Measurements from ENCODE around the gene ERLEC1.
"Not testable (repeated sequence)": the region's sequence is repeated elsewhere in the genome, so short reads cannot be mapped to it uniquely, and the experiment has no call there.

The ERLEC1 gene

DNA sequence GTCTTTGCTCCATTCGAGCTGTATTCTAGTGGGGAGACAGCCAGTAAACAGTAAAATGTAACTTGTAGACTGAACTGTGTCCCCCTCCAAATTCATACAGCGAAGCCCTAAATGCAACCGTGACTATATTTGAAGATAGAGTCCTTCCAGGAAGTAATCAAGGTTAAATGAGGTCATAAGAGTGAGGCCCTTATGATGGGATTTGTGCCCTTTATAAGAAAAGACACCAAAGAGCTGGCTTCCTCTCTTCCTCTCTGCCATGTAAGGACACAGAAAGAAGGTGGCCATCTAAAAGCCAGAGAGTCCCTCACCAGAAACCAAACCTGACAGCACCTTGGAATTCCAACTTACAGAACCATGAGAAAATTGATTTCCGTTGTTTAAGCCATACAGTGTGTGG lies 41.5 kb downstream of the ERLEC1 start:
- Histone ChIP-seq H3K27ac (ENCODE audit: low read length, poor library complexity, severe bottlenecking) (no peak overlapping the region), H3K14ac (ENCODE audit: low read length in 2 of 2) (no peak overlapping the region), H2BK12ac (ENCODE audit: low read length in 2 of 2) (no peak overlapping the region), H2AK5ac (ENCODE audit: low read length, severe bottlenecking) (no peak overlapping the region), H3K4me1 (ENCODE audit: control insufficient read depth, insufficient read depth, low read depth, low read length) (no peaks in the 10 kb centered on the region), H3K4me3 (ENCODE audit: insufficient read depth in 1 of 2, low read depth in 1 of 2, low read length in 2 of 2) (no peak overlapping the region), H3K36me3 (ENCODE audit: control insufficient read depth in 1 of 2, insufficient read depth in 2 of 2, low read depth in 1 of 2, low read length in 2 of 2) (peaks cover 0 to 4% of the 10 kb centered on the region in 2 experiments), H2BK5ac (ENCODE audit: low read depth, low read length, poor library complexity, severe bottlenecking) (no peak overlapping the region), H3K4me2 (ENCODE audit: low read length, poor library complexity, severe bottlenecking) (no peak overlapping the region), H3K18ac (ENCODE audit: low read depth in 1 of 2, low read length in 2 of 2) (no peak overlapping the region), H2BK15ac (ENCODE audit: low read depth, poor library complexity, severe bottlenecking) (no peak overlapping the region), H3K4ac (ENCODE audit: low read depth in 1 of 2, low read length in 2 of 2) (no peak overlapping the region), H3K9ac (ENCODE audit: low read length) (no peak overlapping the region), H4K8ac (ENCODE audit: low read length) (no peak overlapping the region), H4K91ac (ENCODE audit: low read length) (no peak overlapping the region), H3K9me3 (ENCODE audit: control insufficient read depth, low read length) (peaks cover 3% of the 10 kb centered on the region), H2AFZ (ENCODE audit: low read depth, low read length) (no peak overlapping the region), H3K27me3 (ENCODE audit: control insufficient read depth in 1 of 2, insufficient read depth in 1 of 2, low read length in 2 of 2) (no peaks in the 10 kb centered on the region), H3K23ac (ENCODE audit: low read length in 2 of 2) (no peak overlapping the region), H3K79me1 (replicated peaks; ENCODE audit: low read length, poor library complexity, severe bottlenecking) (no peaks in the 10 kb centered on the region), H2BK120ac (ENCODE audit: low read depth, low read length) (no peak overlapping the region)
- WGBS: 100% methylated on average over 2 of the region's 4 CpGs
- no peak for DNase-seq

DNA sequence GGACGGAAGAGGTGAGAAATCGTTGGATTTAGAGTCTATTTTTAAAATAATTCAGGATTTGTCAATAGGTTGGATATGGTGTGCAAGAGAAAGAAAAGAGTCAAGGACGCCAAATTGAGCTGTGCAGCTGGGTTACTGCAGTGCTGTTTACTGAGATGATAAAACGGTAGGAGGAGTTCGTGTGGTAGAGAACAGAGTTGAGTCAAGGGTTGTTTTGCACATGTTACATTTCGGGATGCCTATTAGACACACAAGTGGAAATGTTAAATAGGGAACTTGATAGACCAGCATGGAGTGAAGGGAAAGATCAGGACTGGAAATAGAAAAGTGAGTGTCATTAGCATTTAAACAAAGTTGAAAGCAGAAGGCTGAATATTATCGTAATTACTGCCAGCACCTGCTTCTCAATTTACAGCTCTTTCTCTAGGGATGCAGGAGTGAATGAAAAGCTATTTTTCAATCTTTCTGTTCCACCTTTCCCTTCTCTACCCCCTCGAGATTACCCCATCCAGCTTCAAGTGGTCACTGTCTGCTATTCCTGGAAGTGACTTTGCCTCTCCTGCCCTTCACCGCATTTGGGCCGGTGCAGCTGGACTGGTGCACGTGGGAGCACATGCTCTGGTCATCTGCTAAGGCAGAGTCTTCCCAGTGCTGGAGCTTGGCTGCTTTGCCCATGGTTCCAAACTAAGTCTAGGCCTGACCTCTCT lies 42.6 kb downstream of the ERLEC1 start:
- Histone ChIP-seq H3K9me3 (ENCODE audit: control insufficient read depth, low read length) (peaks cover 3% of the 10 kb centered on the region), H3K23ac (ENCODE audit: low read length in 2 of 2) (no peak overlapping the region), H3K9ac (ENCODE audit: low read length) (no peak overlapping the region), H3K14ac (ENCODE audit: low read length in 2 of 2) (no peak overlapping the region), H2BK120ac (ENCODE audit: low read depth, low read length) (no peak overlapping the region), H3K4me2 (ENCODE audit: low read length, poor library complexity, severe bottlenecking) (no peak overlapping the region), H3K4me3 (ENCODE audit: insufficient read depth in 1 of 2, low read depth in 1 of 2, low read length in 2 of 2) (no peak overlapping the region), H2AFZ (ENCODE audit: low read depth, low read length) (no peak overlapping the region), H3K36me3 (ENCODE audit: control insufficient read depth in 1 of 2, insufficient read depth in 2 of 2, low read depth in 1 of 2, low read length in 2 of 2) (peaks cover 0 to 4% of the 10 kb centered on the region in 2 experiments), H2BK12ac (ENCODE audit: low read length in 2 of 2) (no peak overlapping the region), H2AK5ac (ENCODE audit: low read length, severe bottlenecking) (no peak overlapping the region), H3K18ac (ENCODE audit: low read depth in 1 of 2, low read length in 2 of 2) (no peak overlapping the region), H3K4me1 (ENCODE audit: control insufficient read depth, insufficient read depth, low read depth, low read length) (no peaks in the 10 kb centered on the region), H4K8ac (ENCODE audit: low read length) (peak overlapping the region; percentile 64), H3K27ac (ENCODE audit: low read length, poor library complexity, severe bottlenecking) (no peak overlapping the region), H4K91ac (ENCODE audit: low read length) (no peak overlapping the region), H3K4ac (ENCODE audit: low read depth in 1 of 2, low read length in 2 of 2) (no peak overlapping the region), H2BK5ac (ENCODE audit: low read depth, low read length, poor library complexity, severe bottlenecking) (no peak overlapping the region), H3K79me1 (replicated peaks; ENCODE audit: low read length, poor library complexity, severe bottlenecking) (no peaks in the 10 kb centered on the region), H2BK15ac (ENCODE audit: low read depth, poor library complexity, severe bottlenecking) (no peak overlapping the region), H3K27me3 (ENCODE audit: control insufficient read depth in 1 of 2, insufficient read depth in 1 of 2, low read length in 2 of 2) (no peaks in the 10 kb centered on the region)
- 82% methylated on average over 11 of the region's 11 CpGs for WGBS
- no peak for DNase-seq

DNA sequence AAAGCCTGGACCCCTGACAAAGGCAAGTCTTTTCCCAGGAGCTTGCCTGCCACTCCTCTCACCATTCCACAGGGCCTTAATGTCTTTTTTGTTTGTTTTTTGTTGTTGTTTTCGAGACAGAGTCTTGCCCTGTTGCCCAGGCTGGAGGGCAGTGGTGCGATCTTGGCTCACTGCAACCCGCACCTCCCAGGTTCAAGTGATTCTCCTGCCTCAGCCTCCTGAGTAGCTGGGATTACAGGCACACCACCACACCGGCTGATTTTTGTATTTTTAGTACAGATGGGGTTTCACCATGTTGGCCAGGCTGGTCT lies 43.1 kb downstream of the ERLEC1 start:
- H3K9me3 ChIP-seq (ENCODE audit: control insufficient read depth, low read length); H3K14ac ChIP-seq (ENCODE audit: low read length in 2 of 2); H3K27me3 ChIP-seq (ENCODE audit: control insufficient read depth in 1 of 2, insufficient read depth in 1 of 2, low read length in 2 of 2); H2BK5ac ChIP-seq (ENCODE audit: low read depth, low read length, poor library complexity, severe bottlenecking); H2BK15ac ChIP-seq (ENCODE audit: low read depth, poor library complexity, severe bottlenecking); H3K23ac ChIP-seq (ENCODE audit: low read length in 2 of 2); H2AFZ ChIP-seq (ENCODE audit: low read depth, low read length); H4K8ac ChIP-seq (ENCODE audit: low read length); H3K4me3 ChIP-seq (ENCODE audit: insufficient read depth in 1 of 2, low read depth in 1 of 2, low read length in 2 of 2); H4K91ac ChIP-seq (ENCODE audit: low read length); H2AK5ac ChIP-seq (ENCODE audit: low read length, severe bottlenecking); H2BK12ac ChIP-seq (ENCODE audit: low read length in 2 of 2); H3K4me1 ChIP-seq (ENCODE audit: control insufficient read depth, insufficient read depth, low read depth, low read length); DNase-seq; H3K9ac ChIP-seq (ENCODE audit: low read length); H3K18ac ChIP-seq (ENCODE audit: low read depth in 1 of 2, low read length in 2 of 2); H3K27ac ChIP-seq (ENCODE audit: low read length, poor library complexity, severe bottlenecking); H3K4me2 ChIP-seq (ENCODE audit: low read length, poor library complexity, severe bottlenecking); H3K79me1 ChIP-seq (replicated peaks; ENCODE audit: low read length, poor library complexity, severe bottlenecking); H3K36me3 ChIP-seq (ENCODE audit: control insufficient read depth in 1 of 2, insufficient read depth in 2 of 2, low read depth in 1 of 2, low read length in 2 of 2); H2BK120ac ChIP-seq (ENCODE audit: low read depth, low read length); H3K4ac ChIP-seq (ENCODE audit: low read depth in 1 of 2, low read length in 2 of 2): not testable (repeated sequence)
- 96% methylated on average over 4 of the region's 4 CpGs for WGBS

DNA sequence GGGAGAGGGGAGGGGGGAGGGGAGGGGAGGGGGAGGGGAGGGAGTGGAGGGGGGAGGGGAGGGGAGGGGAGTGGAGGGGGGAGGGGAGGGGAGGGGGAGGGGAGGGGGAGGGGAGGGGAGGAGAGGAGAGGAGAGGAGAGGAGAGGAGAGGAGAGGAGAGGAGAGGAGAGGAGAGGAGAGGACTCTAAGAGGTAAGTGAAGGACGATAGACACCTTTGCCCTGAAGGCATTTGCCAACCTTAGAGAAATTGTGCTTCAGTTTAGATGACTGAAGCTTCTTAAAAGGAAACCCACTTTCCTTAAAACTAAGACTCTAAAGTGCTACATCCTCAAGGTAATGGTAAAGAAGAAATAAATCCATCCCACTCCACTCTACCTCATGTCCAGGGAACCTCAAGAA lies 53.7 kb downstream of the ERLEC1 start:
- Histone ChIP-seq H3K14ac (ENCODE audit: low read length in 2 of 2) (no peak overlapping the region), H3K18ac (ENCODE audit: low read depth in 1 of 2, low read length in 2 of 2) (no peak overlapping the region), H2BK15ac (ENCODE audit: low read depth, poor library complexity, severe bottlenecking) (no peak overlapping the region), H3K4me1 (ENCODE audit: control insufficient read depth, insufficient read depth, low read depth, low read length) (no peaks in the 10 kb centered on the region), H3K4ac (ENCODE audit: low read depth in 1 of 2, low read length in 2 of 2) (no peak overlapping the region), H3K79me1 (replicated peaks; ENCODE audit: low read length, poor library complexity, severe bottlenecking) (no peaks in the 10 kb centered on the region), H4K91ac (ENCODE audit: low read length) (no peak overlapping the region), H2AK5ac (ENCODE audit: low read length, severe bottlenecking) (no peak overlapping the region), H3K36me3 (ENCODE audit: control insufficient read depth in 1 of 2, insufficient read depth in 2 of 2, low read depth in 1 of 2, low read length in 2 of 2) (peaks cover 0 to 5% of the 10 kb centered on the region in 2 experiments), H3K4me2 (ENCODE audit: low read length, poor library complexity, severe bottlenecking) (no peak overlapping the region), H2BK120ac (ENCODE audit: low read depth, low read length) (no peak overlapping the region), H3K9ac (ENCODE audit: low read length) (no peak overlapping the region), H2BK5ac (ENCODE audit: low read depth, low read length, poor library complexity, severe bottlenecking) (no peak overlapping the region), H3K4me3 (ENCODE audit: insufficient read depth in 1 of 2, low read depth in 1 of 2, low read length in 2 of 2) (no peak overlapping the region), H2AFZ (ENCODE audit: low read depth, low read length) (no peak overlapping the region), H3K23ac (ENCODE audit: low read length in 2 of 2) (no peak overlapping the region), H3K27ac (ENCODE audit: low read length, poor library complexity, severe bottlenecking) (no peak overlapping the region), H3K9me3 (ENCODE audit: control insufficient read depth, low read length) (peaks cover 2% of the 10 kb centered on the region), H4K8ac (ENCODE audit: low read length) (no peak overlapping the region), H2BK12ac (ENCODE audit: low read length in 2 of 2) (no peak overlapping the region), H3K27me3 (ENCODE audit: control insufficient read depth in 1 of 2, insufficient read depth in 1 of 2, low read length in 2 of 2) (no peaks in the 10 kb centered on the region)
- DNase-seq: no peak
- no CpG with 5 or more reads among the region's 1 CpG for WGBS
